Measurements from ENCODE around the gene NEDD4L.
"Not testable (repeated sequence)": the region's sequence is repeated elsewhere in the genome, so short reads cannot be mapped to it uniquely, and the experiment has no call there.

The NEDD4L gene

DNA sequence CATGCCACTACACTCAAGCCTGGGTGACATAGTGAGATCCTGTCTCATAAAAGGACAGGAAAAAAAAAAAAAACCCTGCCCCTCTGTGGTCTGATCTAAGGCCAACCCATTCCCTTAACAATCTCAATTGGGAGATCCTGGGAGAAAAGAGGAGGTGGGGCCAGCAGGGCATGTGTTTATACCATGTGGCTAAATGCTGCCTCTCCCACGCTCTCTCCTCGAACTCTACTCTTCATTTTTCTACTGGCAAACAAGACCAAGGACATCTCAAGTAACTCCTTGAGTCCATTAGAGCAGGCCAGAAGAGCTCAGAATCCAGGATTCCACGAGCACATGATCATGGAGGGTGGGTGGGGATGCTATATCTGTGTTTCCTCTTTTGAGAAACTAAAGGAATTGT lies 16.7 kb upstream of the NEDD4L start:
- DNase-seq: no peak

DNA sequence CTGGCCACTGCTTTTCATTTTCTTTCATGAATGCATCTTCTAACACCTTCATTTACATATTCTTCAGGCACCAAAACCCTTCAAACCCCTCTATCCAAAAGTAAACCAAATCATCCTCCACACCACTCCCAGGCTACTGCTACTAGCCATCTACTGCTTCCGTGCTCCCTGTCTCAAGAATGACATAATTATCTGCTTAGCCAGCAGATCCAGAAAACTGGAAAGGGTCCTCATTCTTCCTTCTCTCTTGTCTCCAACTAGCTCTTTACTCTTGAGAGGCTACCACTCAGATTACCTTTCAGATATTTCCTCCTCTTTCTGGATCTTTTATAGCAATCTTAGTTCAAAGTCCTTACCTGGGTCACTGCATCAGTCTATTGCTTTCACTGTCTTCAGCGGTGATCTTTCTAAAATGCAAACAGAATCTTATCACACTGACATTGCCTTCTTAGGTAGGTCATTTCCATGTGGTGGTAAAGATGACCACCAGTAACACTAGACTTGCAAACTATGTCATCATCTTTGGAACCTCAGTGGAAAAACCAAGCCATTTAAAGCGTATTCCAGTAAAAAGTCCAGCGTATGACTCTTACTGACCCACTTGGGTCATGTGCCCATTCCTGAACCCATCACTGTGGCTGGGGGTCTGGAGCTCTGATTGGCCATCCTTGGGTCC lies 15.8 kb upstream of the NEDD4L start:
- DNase-seq: no peak

DNA sequence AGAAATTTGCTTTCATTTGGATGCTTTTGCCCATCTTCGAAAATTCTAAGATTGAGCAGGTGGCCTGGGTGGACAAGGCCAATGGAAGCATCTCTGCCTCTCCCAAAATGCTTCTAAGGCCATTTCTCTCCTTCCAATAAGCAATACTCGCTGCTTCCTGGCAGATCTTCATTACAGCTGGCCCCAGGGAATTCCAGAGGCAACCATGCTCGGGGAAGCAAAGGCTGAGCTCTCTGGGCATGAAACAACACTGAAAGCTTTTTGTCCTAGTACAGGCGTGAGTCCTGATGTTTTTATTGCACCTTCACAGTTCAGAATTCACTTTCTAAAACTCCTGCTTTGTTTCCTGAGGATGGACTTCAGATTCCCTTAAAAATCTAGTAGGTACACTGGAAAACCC lies 11.8 kb upstream of the NEDD4L start:
- DNase-seq: no peak

DNA sequence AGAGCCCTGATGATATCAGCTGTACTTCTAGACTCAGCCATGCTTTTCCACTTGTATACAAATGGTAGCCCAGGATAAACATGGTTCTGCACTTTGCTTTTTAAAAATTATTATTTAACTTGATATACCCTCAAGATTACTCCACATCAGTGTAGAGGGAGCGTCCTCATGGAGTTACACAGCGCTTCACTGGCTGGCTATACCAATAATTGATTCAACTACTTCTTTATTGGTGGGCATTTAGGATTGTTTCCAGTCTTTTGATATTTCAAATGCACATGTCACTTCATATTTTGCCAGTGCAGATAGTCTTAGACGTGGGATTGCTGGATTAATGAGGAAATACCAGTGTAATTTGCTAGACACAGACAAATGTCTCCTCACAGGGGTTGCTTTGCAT lies 10.8 kb upstream of the NEDD4L start:
- no peak for DNase-seq

DNA sequence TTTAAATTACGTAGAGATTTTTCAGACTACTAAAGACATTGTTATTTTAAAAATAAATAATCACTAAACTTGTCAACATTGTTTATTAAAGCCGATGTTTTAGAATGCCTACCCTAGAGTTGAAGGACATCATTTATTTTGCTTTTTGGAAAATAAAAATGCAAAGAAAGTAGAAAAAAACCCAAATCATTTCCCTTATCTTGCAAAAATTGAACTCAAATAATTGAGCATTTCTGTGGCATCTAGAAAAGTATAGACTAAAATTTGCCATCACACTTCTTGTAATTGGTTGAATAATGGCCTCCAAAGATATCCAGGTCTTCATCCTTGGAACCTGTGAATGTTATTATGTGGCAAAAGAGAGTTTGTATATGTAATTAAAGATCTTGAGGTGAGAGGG lies 9.7 kb upstream of the NEDD4L start:
- DNase-seq: no peak

DNA sequence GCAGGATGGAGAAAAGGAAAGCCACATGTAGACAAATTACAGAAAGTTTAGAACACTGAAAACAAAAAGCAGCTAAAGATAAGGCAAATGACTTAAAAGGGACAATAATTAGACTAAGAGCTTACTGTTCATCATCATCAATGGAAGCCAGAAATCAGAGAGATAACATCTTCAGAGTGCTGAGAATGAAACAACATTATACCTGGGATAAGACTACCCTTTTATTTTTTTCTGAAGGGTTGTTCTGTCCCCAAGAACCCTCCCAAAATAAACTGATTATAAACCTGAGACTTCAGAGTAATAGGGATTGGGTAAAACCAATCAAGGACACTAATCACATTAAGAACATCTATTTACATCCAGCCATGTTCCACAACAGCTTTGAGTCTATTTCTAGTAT lies 6.9 kb upstream of the NEDD4L start:
- DNase-seq: no peak

DNA sequence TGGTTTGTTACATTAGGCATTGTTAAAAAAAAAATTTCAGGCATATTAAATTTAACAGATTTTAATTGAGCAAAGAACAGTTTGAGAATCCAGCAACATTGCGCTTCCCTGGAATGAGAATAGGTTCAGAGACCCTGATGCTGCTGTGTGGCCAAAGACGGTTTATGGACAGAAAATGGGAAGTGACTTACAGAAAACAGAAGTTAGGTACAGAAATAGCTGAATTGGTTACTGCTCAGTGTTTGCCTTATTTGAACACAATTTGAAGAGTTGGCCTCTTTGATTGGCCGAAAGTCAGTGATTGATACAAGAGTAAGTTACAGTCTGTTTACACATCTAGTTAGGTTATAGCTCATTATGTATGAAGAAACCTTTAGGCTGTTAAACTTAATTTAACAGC lies 6.0 kb upstream of the NEDD4L start:
- peak in 1 of 2 donors; percentile 36 for DNase-seq

DNA sequence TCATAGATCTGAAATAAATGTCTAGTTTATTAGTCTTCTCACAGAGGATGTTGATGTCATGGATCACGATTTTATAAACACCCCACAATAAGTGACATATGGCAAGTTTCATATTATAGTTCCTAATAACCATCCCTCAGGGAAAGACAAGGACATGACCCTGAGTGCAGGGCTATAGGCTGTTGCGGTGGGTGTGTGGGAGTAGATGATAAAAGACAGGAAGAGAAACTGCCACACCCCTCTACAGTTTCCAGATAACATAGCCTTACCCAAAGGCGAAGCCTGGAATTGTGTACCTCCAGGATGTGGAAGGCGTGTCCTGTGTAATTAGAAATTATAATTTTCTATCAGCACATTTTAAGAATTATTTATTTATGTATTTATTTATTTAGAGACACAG lies 2.4 kb upstream of the NEDD4L start:
- DNase-seq: peak; percentile 69 to 79

DNA sequence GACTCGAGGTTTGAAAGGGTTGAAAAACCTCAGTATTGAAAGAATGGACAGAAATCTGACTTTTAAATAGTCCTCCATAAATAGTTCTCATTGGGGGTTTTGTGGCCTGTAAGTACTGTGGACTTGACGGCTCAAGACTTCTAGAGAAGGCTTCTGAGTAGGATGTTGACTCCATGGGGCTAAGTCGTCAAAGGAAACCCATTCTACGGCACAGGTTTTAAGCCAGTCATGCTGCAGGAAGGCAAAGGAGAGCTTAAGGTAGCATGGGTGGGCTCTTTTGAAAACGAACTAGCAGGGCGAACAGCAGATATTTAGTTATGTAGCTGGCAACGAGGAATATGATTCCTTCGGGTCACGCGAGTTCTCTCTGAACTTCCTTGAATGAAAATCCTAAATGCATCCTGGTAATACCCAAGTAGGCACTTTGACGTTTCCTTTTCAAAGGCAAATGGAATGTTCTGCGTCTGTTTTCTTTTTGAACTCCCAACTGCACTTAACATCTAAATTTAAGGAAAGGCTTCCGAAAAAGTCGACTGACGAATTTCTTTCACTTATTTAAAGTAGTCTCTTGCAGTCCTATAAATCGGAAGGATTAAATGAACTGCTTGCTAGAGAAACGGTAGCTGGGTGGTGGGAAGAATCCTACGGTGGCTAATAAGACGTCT lies 1.1 kb upstream of the NEDD4L start:
- DNase-seq: no peak

DNA sequence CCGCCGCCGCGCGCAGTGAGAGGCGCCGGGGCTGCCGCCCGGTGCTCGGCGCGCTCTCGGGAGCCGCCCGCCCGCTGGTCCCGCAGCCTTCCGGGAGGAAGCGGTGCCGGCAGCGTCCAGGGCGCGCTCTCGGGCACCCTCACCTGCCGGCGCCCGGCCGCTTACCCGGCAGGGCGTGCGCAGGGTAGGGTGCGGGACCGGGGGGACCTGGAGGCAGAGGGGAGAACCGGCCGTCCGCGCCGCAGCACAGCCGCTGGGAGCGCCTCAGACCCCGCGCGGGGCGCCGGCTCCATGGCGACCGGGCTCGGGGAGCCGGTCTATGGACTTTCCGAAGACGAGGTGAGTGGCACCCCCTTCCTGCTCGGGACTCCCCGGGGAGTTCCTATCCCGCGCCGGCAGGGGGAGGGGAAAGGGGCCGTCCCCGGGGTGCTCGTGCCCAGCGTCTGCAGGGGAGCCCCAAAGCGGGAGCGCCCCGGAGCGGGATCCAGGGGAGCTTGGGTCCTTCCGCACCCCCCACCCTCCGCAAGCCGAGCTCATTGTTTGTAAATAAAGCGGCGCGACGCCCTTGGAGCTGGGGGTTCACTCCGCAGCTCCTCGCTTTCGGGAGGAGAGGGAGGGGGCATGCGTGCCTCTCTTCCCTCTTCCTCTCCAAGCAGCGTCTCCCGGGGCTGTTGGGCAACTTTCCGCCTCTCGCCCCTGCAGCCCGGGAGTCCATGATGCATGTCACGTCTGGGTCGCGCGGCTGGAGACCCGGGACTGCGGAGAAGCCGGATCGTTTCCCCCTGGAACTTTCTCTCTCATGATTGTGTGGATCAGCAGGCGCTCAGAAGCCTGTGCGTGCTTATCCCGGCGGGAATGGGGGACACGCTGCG lies 580 bp downstream of the NEDD4L start:
- DNase-seq: peak; percentile 65

DNA sequence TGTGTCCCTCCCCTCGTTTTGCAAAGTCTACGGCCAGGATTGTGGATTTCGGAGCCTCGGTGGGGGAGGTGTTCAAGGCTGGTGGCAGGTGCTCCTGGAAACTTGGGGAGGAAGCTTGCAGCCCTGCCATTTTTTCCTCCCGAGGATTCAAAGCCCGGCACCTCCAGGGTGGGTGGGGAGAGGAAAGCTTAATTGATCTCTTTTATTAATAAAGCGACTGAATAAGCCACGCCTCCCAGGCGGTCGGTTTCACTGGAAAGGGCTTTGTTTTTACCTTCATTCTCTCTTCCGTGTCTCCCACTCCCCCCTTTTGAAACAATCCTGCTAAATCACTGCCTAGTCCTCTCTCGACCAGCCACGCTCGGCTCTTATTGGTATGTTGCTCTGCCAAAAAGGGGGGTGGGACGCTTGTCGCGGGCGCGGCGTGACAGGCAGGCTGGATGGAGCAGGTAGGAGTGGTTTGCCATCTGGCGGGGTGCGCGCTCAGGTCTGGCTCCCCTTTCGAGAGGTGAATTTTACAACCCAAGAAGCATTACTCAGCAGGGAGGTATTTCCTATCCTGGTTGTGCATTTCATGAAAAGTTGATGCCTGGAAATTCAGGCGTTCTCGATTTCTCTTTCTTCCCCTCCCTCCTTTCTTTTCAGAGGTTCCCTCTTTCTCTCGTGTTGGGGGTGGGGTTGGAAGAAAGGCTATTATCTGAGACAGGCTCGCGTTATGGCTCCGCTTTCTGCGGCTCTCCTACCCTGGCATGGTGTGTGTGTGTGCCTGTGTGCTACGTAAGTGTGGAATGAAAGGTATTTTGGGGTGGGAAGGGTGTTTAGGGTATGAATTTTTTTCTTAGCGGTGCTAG lies 1.4 kb downstream of the NEDD4L start:
- peak in 1 of 2 donors; percentile 22 for DNase-seq

DNA sequence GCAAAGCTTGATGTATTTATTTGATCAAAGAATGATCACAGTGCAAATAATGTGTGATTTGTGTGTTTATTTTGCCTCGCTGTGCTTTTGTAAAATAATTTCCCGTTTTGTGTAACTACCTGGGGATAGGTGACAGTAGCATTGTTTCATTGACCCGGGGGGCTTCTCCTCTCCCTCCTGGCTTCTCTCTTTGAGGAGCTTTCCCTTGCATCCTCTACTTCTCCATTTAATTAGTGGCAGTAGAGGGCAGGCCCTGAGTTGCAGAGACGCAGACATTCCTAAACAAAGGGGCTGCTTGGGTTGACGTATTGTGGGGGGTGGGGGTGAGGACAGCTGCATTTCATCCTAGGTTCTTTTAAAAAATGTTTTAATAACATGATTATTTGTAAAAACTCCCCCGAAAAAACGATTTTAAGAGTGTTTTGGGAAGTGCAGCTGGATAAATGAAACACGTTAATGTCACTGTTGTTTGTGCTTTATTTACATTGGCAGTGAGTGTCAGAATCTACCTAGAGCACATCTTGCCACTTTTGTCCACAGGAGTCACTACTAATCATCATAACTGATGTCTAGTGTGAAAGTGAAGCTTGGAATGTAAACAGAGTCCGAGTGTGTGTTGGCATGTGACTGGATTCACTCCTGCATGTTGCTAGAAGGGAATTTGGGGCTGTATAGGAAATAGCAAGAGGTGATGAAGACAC lies 2.2 kb downstream of the NEDD4L start:
- DNase-seq: no peak

DNA sequence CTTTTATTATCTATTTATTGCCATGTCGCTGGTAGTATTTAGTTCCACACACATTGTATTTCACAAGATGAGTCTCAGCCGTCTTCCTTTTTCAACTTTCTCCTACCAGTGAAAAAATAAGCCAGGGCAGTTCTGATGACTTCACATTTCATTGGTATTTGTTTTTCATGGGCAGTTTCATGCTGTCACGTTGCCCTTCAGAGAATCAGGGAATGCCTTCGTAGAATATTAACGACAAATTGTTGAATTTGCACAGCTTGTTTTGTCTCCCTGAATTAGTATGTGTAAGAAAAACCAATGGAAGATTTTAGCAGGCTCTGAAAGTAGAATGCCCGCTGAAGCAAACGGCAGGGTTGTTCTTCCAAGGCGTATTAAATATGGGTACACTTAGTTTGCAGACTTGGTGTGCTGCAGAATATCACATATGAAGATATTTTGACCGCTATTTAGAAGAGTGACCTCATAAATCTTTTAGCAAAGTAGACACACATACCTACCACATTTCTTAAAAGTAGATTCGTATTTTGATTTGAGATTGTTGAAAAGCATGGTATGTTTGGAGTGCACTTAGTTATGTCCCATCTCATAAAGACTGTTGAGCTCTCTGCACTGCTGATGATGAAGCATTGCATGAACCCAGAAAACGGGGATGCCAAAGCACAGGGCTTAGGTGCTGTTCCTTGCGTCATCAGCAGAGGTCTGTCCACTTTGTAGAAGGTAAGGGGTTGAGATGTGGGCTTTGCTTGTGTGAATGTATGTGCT lies 2.9 kb downstream of the NEDD4L start:
- DNase-seq: no peak

DNA sequence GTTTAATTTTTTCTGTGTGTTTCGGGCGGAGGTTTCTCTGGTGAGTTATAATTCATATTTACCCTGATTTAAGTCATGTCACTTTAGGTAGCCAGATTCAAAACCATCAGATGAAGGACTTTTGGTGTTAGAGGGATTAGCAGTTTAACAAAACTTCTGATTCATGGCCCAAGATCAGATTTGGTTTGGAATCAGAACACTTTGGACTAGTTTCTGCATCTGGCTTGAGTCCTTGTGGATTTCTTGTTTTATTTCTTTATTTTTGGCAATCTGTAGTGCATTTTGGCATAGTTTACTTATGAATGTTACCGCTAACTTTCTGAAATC lies 3.5 kb downstream of the NEDD4L start:
- DNase-seq: no peak

DNA sequence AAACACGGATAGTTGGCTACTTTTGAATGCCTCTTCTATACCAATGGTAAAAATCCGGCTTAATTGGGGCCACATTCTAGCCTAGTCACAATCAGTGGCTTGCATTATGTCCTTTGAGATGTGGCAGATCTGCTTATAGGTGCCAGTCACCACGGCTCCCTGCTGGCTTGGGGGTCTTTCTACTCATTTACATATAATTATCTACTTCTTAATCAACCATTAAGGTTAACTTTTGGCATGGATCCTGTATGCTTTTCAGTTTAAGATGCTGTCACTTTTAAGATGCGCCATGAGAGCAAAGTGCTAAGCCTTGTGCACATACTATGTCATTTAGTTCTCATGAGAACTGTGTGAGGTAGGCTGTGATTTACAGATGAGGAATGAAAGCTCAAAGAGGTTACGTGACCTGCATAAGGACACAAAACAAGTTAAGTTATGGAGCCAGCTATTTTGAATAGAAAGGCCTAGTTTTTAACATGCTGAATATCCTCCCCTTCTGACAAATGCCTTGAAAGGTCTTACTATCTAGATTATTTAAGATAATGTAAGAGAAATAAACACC lies 4.1 kb downstream of the NEDD4L start:
- no peak for DNase-seq

DNA sequence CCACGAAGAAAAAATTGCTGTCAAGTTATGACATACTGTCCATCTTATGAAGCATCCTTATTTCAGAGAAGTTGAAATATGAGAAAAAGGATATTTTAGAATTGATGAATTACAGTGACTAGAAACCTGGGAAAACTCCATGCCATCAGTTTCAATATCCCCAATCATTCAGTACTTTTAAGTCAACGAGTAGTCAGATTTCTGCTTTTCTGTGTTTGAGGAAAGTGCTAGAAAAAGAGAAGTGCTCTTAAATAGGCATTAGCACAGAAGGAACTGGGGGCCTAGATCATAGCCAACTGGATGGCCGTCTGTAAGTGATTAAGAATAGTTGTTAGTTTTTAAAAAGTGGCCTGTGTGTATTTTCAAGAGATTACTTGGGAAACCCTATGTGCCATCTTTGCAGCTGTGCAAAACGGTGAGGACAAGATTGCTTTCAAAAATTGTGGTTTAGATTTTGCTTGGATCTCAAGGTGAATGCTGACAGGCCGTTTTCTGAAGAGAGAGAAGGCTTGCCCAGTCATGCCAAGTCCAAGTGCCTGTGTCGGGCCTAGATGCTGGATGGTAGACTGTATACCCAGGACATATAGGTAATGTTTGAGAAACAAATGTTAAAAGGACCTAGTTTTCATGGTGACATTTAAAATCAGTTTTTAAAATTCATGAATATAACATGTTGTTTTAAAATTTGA lies 5.1 kb downstream of the NEDD4L start:
- peak; percentile 21 to 41 for DNase-seq

DNA sequence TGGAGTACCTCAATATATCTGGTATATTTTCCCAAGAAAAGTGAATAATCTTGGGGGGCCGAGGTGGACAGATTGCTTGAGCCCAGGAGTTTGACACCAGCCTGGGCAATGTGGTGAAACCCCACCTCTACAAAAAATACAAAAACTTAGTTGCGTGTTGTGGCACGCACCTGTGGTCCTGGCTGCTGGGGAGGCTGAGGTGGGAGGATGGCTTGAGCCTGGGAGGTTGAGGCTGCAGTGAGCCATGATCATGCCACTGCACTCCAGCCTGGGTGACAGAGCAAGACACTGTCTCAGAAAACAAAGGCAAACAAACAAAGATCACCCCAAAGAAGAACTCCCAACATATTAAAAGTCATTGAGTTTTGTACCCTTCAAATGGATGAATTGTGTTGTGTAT lies 6.9 kb downstream of the NEDD4L start:
- not testable (repeated sequence) for DNase-seq

DNA sequence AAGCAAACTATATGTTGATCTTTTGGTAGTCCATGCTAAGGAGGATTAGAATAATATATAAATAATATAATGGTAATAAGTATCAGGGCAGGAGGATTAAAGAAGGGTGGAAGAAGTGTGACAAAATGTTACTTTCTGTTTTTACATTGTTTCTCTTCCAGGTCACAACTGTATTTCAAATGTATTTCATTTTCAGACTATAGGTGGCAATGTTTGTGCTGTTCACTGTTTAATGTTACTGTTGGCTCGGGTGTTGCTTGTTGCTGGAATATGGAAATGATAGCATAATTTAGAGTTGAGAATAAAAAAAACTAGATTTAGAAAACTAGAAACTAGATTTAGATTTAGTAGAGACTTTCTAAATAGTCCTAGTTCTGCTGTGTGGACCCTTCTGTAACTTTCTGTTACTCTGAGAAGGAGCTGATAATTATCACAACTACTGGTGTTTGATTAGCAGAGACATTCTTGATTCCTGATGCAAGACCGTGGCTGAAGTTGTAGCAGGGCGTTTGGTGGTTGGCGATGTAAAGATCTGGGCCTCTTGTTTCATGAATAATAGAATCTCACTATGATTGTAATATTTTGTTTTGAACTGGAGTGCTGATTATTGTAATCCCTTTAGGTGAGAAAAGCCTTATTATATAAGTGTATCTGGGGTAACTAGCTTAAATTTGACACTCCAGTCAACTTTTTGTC lies 7.9 kb downstream of the NEDD4L start:
- DNase-seq: peak in 1 of 2 donors; percentile 17

DNA sequence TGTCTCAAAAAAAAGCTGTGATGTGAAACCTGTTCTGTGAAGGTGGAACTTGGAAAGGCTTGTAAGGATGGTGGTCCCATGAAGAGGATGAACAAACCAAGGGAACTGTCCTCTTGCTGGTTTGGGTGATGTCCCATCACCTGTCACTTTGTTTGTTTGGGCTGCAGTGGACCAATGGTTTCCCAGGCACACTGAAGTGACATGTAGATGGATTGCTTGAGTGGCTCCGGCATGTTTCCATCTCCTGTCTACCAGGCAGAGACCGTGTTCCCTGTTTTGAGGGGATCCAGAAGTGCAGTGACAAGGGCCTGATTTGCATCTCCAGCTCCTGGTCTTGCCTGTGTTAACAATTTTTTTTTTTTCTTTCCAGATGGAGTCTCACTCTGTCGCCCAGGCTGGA lies 8.9 kb downstream of the NEDD4L start:
- no peak for DNase-seq
